Measurements from ENCODE around the gene P2RX4. TPM values are rescaled to one million over a fixed set of nuclear protein-coding genes. Genes with fewer than 3 reads are reported as not detected.

Gene P2RX4
- total and polyA plus RNA-seq, 2 donors (not counting 1 experiment from before 2014, with no cell fraction given): 30.4 to 31.9 TPM

DNA sequence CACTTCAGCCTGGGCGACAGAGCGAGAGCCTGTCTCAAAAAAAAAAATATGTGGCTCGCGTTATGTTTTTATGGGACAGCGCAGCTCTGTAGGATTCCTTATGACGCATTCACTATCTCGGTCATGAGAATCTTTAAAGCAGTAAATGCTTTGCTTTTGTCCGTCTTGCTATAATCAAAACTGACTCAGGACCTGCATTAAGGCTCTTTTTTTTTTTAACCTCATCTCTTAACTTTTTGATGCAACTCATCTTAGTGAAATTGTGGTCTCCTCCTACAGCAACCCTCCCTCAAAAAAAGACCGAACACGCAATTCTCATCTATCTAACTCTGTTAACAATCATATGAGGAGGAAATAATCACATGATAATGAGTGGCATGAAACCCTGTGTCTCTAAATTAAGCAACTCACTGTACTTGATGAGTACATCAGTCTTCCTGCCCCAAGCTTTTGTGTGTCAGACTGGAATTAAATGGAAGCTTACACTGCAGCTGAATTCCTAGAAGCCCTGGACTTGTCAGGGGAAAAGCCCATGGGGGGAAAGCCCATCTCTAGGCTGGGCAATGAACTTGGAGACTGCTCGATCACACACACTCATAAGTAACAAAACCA lies 4.3 kb downstream of the P2RX4 start:
- H3K36me3 ChIP-seq (replicated peaks in 1 of 2; ENCODE audit: control extremely low read depth in 1 of 2, control insufficient read depth in 1 of 2, extremely low read depth in 1 of 2, insufficient read depth in 2 of 2, low read length in 1 of 2): peaks cover 2 to 6% of the 10 kb centered on the region in 2 experiments
- Mint-ChIP-seq H3K27me3 (no peaks in the 10 kb centered on the region), H3K4me1 (peaks cover 14% of the 10 kb centered on the region), H3K27ac (peak overlapping the region; percentile 12), H3K9me3 (ENCODE audit: insufficient read depth) (no peaks in the 10 kb centered on the region), H3K4me3 (no peak overlapping the region)
- no peaks in the 10 kb centered on the region for H4K20me1 ChIP-seq (ENCODE audit: control insufficient read depth, insufficient read depth, low read length, poor library complexity, severe bottlenecking)
- TF ChIP-seq, protein P1, sequence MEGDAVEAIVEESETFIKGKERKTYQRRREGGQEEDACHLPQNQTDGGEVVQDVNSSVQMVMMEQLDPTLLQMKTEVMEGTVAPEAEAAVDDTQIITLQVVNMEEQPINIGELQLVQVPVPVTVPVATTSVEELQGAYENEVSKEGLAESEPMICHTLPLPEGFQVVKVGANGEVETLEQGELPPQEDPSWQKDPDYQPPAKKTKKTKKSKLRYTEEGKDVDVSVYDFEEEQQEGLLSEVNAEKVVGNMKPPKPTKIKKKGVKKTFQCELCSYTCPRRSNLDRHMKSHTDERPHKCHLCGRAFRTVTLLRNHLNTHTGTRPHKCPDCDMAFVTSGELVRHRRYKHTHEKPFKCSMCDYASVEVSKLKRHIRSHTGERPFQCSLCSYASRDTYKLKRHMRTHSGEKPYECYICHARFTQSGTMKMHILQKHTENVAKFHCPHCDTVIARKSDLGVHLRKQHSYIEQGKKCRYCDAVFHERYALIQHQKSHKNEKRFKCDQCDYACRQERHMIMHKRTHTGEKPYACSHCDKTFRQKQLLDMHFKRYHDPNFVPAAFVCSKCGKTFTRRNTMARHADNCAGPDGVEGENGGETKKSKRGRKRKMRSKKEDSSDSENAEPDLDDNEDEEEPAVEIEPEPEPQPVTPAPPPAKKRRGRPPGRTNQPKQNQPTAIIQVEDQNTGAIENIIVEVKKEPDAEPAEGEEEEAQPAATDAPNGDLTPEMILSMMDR (IDR thresholded peaks at IDR 0.05): no peak
- TF ChIP-seq EZH2 (IDR thresholded peaks at IDR 0.05; ENCODE audit: borderline replicate concordance, insufficient read depth, low read depth, low read length, poor library complexity, severe bottlenecking): no peak
- H3K4me3 ChIP-seq (ENCODE audit: control extremely low read depth in 1 of 5, extremely low read depth in 1 of 5, insufficient read depth in 1 of 5, low read depth in 2 of 5, low read length in 4 of 5): no peak overlapping the region
- no peak overlapping the region for H2AFZ ChIP-seq (ENCODE audit: insufficient read depth, low read depth, low read length, poor library complexity, severe bottlenecking)
- no peak overlapping the region for H3K4me2 ChIP-seq (replicated peaks; ENCODE audit: low read depth, low read length, poor library complexity, severe bottlenecking)
- POLR2A ChIA-PET: interaction anchor here (1.3 kb wide), 1 partner anchor 9 kb away, joined by 6 read pairs; no protein-coding TSS in a partner anchor
- H3K9ac ChIP-seq (ENCODE audit: low read length): no peak overlapping the region
- DNase-seq (no peak), ATAC-seq (ENCODE audit: low read depth) (no peak)
- H3K79me2 ChIP-seq (ENCODE audit: control insufficient read depth, insufficient read depth, low read length): peaks cover 10% of the 10 kb centered on the region
- no peak overlapping the region for H3K27ac ChIP-seq (ENCODE audit: low read length in 2 of 2)
- CTCF ChIA-PET: interaction anchor here (1.3 kb wide), 1 partner anchor 13 kb away, joined by 3 read pairs; no protein-coding TSS in a partner anchor
- peaks cover 4 to 13% of the 10 kb centered on the region in 2 donors for H3K4me1 ChIP-seq (ENCODE audit: control insufficient read depth in 2 of 2, insufficient read depth in 2 of 2, low read length in 2 of 2)
- no peaks in the 10 kb centered on the region for H3K27me3 ChIP-seq (replicated peaks in 1 of 4; ENCODE audit: control extremely low read depth in 1 of 4, control insufficient read depth in 3 of 4, insufficient read depth in 4 of 4, low read length in 3 of 4)
- peaks cover 0 to 3% (median 0%) of the 10 kb centered on the region in 3 donors for H3K9me3 ChIP-seq (ENCODE audit: control extremely low read depth in 1 of 3, control insufficient read depth in 2 of 3, insufficient read depth in 1 of 3, low read length in 2 of 3)
- 96% methylated on average over 8 of the region's 11 CpGs for WGBS (ENCODE audit: insufficient coverage)
- intact Hi-C loops (cut with micrococcal nuclease): no loop called here

All from B cell (primary cell).